B cell (primary cell): ENCODE results near the gene TDRD12.

Source experiments
- CTCF ChIP-seq: fragments of 200-600 bp; IDR thresholded peaks from one replicate; pipeline ENCODE4 v1.8.0; 2022; ENCODE audit warnings: antibody characterized with exemption, mild to moderate bottlenecking
- EZH2 ChIP-seq: IDR thresholded peaks from 2 replicates; pipeline ENCODE4 v1.6.1; 2012; ENCODE audit warnings: borderline replicate concordance, low read depth, mild to moderate bottlenecking, moderate library complexity, low read length; ENCODE audit not compliant: insufficient read depth, poor library complexity, severe bottlenecking

- TF ChIP-seq CTCF (no peak), EZH2 (no peak)
These were observed 31.9 kb upstream of the TDRD12 start for GRCh38 chr19:32687681-32688080.
